CD8-positive, alpha-beta memory T cell (primary cell): Measurements from ENCODE around the gene PAF1. TPM values are rescaled to one million over a fixed set of nuclear protein-coding genes. Genes with fewer than 3 reads are reported as not detected.

Source experiments
- CTCF ChIA-PET: fragments of 350-600 bp; sonication (Branson Sonifier 250); formaldehyde crosslinking; loops from one replicate; lab custom pipeline; 2021; ENCODE audit warnings: antibody characterized with exemption; lab: Charles Lee
- POLR2A ChIA-PET: fragments of 350-600 bp; sonication (Branson Sonifier 250); formaldehyde crosslinking; loops from one replicate; lab custom pipeline; 2021; ENCODE audit warnings: antibody characterized with exemption; lab: Charles Lee
- DNase-seq, 5 donors: peaks; one replicate each; pipeline versions ENCODE4 v3.0.0 to v3.0.0-alpha.2; 2020 to 2022; ENCODE audit warnings: mixed read lengths in 1 of 5
- H3K27ac ChIP-seq: one replicate; pipeline ENCODE4 v1.7.0; 2013; ENCODE audit warnings: low read depth, mild to moderate bottlenecking, low read length, moderate library complexity
- H3K27me3 ChIP-seq: 2 replicates; pipeline ENCODE4 v1.7.0; 2013; ENCODE audit warnings: low read length, mild to moderate bottlenecking; ENCODE audit not compliant: insufficient read depth, poor library complexity, severe bottlenecking
- H3K36me3 ChIP-seq: 2 replicates; pipeline ENCODE4 v1.7.0; 2013; ENCODE audit warnings: mild to moderate bottlenecking, low read length, moderate library complexity; ENCODE audit not compliant: insufficient read depth
- H3K4me1 ChIP-seq: 2 replicates; pipeline ENCODE4 v1.7.0; 2013; ENCODE audit warnings: mild to moderate bottlenecking, low read length, moderate library complexity; ENCODE audit not compliant: insufficient read depth
- H3K4me3 ChIP-seq: 2 replicates; pipeline ENCODE4 v1.7.0; 2013; ENCODE audit warnings: mild to moderate bottlenecking, low read length
- H3K9me3 ChIP-seq: 2 replicates; pipeline ENCODE4 v1.7.0; 2013; ENCODE audit warnings: mild to moderate bottlenecking, low read length
- H3K27ac Mint-ChIP-seq, 8 donors: one replicate each; pipeline ENCODE4 v1.8.0; 2020 to 2021; ENCODE audit warnings: mixed read lengths in 8 of 8, mild to moderate bottlenecking in 6 of 8, inconsistent platforms in 3 of 8, moderate library complexity in 3 of 8
- H3K27me3 Mint-ChIP-seq, 2 donors: one replicate each; pipeline ENCODE4 v1.8.0; 2020 to 2021; ENCODE audit warnings: mixed read lengths in 2 of 2, mild to moderate bottlenecking in 1 of 2, moderate library complexity in 1 of 2
- H3K36me3 Mint-ChIP-seq, 3 donors: one replicate each; pipeline ENCODE4 v1.8.0; 2020 to 2021; ENCODE audit warnings: mixed read lengths in 3 of 3, inconsistent platforms in 1 of 3, mild to moderate bottlenecking in 1 of 3
- H3K4me1 Mint-ChIP-seq, 3 donors: one replicate each; pipeline ENCODE4 v1.8.0; 2020 to 2021; ENCODE audit warnings: mixed read lengths in 3 of 3, inconsistent platforms in 1 of 3, mild to moderate bottlenecking in 1 of 3
- H3K4me3 Mint-ChIP-seq, 7 donors: one replicate each; pipeline ENCODE4 v1.8.0; 2020 to 2021; ENCODE audit warnings: mixed read lengths in 7 of 7, mild to moderate bottlenecking in 6 of 7, moderate library complexity in 4 of 7, inconsistent platforms in 2 of 7
- H3K9me3 Mint-ChIP-seq, 5 donors: one replicate each; pipeline ENCODE4 v1.8.0; 2020 to 2022; ENCODE audit warnings: mixed read lengths in 5 of 5, mild to moderate bottlenecking in 3 of 5, moderate library complexity in 2 of 5, inconsistent platforms in 1 of 5
- polyA plus RNA-seq: library from polyadenylated mRNA; unstranded; fragments of 300-500 nt; fragmentation: Illumina TruSeq; gene quantifications from one replicate; pipeline ENCODE4 v1.2.3, GENCODE V29; 2021
- total RNA-seq, 2 experiments: library from RNA; stranded (reverse); gene quantifications; one replicate each; pipeline ENCODE4 v1.2.3, GENCODE V29; 2021

Gene PAF1
- total and polyA plus RNA-seq, 3 experiments from 2014 or later, result 44.6 to 50.2 (median 46.9) TPM

DNA sequence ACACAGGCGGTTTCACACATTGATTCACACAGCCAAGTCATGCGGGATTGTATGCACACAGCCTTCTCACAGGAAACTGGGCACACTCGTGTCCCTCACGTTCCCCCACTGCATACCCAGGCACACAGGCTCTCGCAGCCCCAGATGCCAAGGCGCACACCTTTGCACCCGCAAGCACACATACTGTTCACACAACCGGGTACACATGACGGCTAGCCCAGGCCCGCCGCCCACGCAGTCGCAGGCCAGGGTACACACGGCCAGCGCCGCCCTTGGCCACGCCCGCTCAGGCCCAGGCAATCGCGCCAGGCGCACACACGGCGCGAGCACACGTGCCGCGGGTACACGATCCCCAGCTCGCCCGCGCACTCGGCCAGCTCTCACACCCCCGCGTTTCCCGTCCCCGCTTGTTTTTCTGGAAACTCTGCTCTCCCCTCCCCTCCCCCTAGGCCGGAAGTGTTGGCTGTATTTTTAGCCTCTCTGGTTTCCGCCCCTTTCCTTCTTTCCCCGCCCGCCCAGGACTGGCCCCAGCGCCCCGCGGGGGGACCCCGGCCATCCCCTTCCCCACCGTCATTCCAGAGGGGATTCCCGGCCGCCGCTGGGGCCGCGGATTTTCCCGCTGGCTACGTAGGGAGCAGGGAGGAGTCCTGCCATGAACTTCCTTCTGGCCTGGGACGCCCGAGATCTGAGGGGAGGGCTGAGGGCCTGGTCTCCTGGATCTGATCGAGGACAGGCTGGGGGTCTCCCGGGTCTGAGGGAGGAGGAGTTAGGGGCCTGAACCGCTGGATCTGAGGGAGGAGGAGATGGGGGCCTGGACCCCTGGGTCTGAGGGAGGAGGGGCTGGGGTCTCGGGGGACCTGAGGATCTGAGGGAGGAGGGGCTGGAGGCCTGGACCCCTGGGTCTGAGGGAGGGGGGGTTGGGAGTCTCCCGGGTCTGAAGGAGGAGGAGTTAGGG lies 11.7 kb upstream of the PAF1 start:
- Mint-ChIP-seq H3K27me3 (peaks cover 0 to 9% of the 10 kb centered on the region in 2 donors), H3K27ac (peak overlapping the region; percentile 96 to 100 (median 99)), H3K4me3 (peak overlapping the region; percentile 77 to 89 (median 80)), H3K9me3 (peaks cover 0 to 6% (median 0%) of the 10 kb centered on the region in 5 donors), H3K36me3 (peaks cover 0 to 19% (median 2%) of the 10 kb centered on the region in 3 donors), H3K4me1 (peaks cover 53 to 84% (median 68%) of the 10 kb centered on the region in 3 donors)
- Histone ChIP-seq H3K4me3 (peak overlapping the region; percentile 87), H3K4me1 (peaks cover 84% of the 10 kb centered on the region), H3K27me3 (no peaks in the 10 kb centered on the region), H3K9me3 (no peaks in the 10 kb centered on the region), H3K27ac (peak overlapping the region; percentile 99), H3K36me3 (peaks cover 1% of the 10 kb centered on the region)
- ChIA-PET POLR2A (interaction anchor here (0.6 to 3.1 kb wide), 9 partner anchors 9 to 68 kb away, joined by 3 to 38 read pairs (median 5); partner anchors contain the start of genes MED29, PAF1, PLEKHG2 and RPS16), CTCF (interaction anchor here (1.8 to 8.9 kb wide), 3 partner anchors 9 to 33 kb away, joined by 6 to 207 read pairs (median 7); partner anchors contain the start of genes MED29, PAF1, PLEKHG2 and RPS16)
- peak; percentile 78 to 90 (median 84) for DNase-seq

- Mint-ChIP-seq H3K36me3 (peaks cover 0 to 17% (median 0%) of the 10 kb centered on the region in 3 donors), H3K27ac (peak overlapping the region; percentile 96 to 100 (median 99)), H3K4me1 (peaks cover 53 to 88% (median 71%) of the 10 kb centered on the region in 3 donors), H3K9me3 (peaks cover 0 to 1% (median 0%) of the 10 kb centered on the region in 5 donors), H3K4me3 (peak overlapping the region; percentile 77 to 89 (median 80)), H3K27me3 (peaks cover 0 to 3% of the 10 kb centered on the region in 2 donors)
- CTCF ChIA-PET, result interaction anchor here (0.8 to 8.9 kb wide), 7 partner anchors 10 to 279 kb away, joined by 3 to 207 read pairs (median 6); partner anchors contain the start of genes MED29, PAF1, PLEKHG2 and RPS16
- peak overlapping the region; percentile 10 for H3K4me3 ChIP-seq
- H3K27ac ChIP-seq, result peak overlapping the region; percentile 99
- H3K36me3 ChIP-seq, result peaks cover 5% of the 10 kb centered on the region
- DNase-seq, result peak; percentile 81 to 96 (median 89)
- H3K4me1 ChIP-seq, result peaks cover 88% of the 10 kb centered on the region
- POLR2A ChIA-PET, result interaction anchor here (0.5 to 3.1 kb wide), 11 partner anchors 7 to 192 kb away, joined by 3 to 38 read pairs (median 4); partner anchors contain the start of genes MED29, PAF1, PLEKHG2 and RPS16
- H3K9me3 ChIP-seq, result no peaks in the 10 kb centered on the region
- no peaks in the 10 kb centered on the region for H3K27me3 ChIP-seq
Observed at GRCh38 chr19:39401549-39402345, 10.8 kb upstream of the PAF1 start.

GRCh38 chr19:39401070-39401548 lies 10.2 kb upstream of the PAF1 start:
- Mint-ChIP-seq H3K36me3 (peaks cover 0 to 14% (median 0%) of the 10 kb centered on the region in 3 donors), H3K27me3 (peaks cover 0 to 2% of the 10 kb centered on the region in 2 donors), H3K27ac (peak overlapping the region; percentile 96 to 100 (median 99)), H3K4me3 (peak overlapping the region; percentile 77 to 89 (median 80)), H3K4me1 (peaks cover 51 to 84% (median 68%) of the 10 kb centered on the region in 3 donors), H3K9me3 (no peaks in the 10 kb centered on the region)
- H3K27me3 ChIP-seq, result no peaks in the 10 kb centered on the region
- H3K9me3 ChIP-seq, result no peaks in the 10 kb centered on the region
- CTCF ChIA-PET, result interaction anchor here (0.8 to 8.9 kb wide), 6 partner anchors 10 to 279 kb away, joined by 3 to 207 read pairs (median 6); partner anchors contain the start of genes MED29, PAF1, PLEKHG2 and RPS16
- peak overlapping the region; percentile 99 for H3K27ac ChIP-seq
- no peak for DNase-seq
- peak overlapping the region; percentile 32 for H3K4me3 ChIP-seq
- H3K36me3 ChIP-seq, result peaks cover 5% of the 10 kb centered on the region
- POLR2A ChIA-PET, result interaction anchor here (0.5 to 3.1 kb wide), 9 partner anchors 8 to 191 kb away, joined by 3 to 38 read pairs (median 5); partner anchors contain the start of genes MED29, PAF1, PLEKHG2 and RPS16
- H3K4me1 ChIP-seq, result peaks cover 86% of the 10 kb centered on the region

DNA sequence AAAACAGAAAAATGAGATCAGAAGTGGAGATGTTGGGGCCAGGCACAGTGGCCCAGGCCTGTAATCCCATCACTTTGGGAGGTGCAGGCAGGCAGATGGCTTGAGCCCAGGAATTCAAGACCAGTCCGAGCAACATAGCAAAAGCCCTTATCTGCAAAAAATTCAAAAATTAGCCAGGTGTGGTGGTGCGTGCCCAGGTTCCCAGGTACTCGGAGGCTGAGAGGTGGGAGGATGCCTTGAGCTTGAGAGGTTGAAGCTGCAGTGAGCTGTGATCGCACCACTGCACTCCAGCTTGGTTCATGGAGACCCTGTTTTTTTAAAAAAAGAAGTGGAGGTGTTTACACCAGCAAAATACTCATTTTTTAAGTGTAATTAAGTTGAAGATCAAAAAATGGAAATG lies 9.2 kb upstream of the PAF1 start:
- H3K27me3 ChIP-seq, result no peaks in the 10 kb centered on the region
- no peak overlapping the region for H3K27ac ChIP-seq
- ChIA-PET CTCF (interaction anchor here (1.2 to 8.9 kb wide), 3 partner anchors 9 to 35 kb away, joined by 6 to 207 read pairs (median 7); partner anchors contain the start of genes MED29, PAF1, PLEKHG2 and RPS16), POLR2A (interaction anchor here (0.7 to 3.1 kb wide), 3 partner anchors 9 to 94 kb away, joined by 3 to 38 read pairs (median 17); partner anchors contain the start of gene PLEKHG2)
- Mint-ChIP-seq H3K27ac (peak overlapping the region; percentile 81 to 100 (median 99)), H3K4me1 (peaks cover 44 to 76% (median 60%) of the 10 kb centered on the region in 3 donors), H3K27me3 (no peaks in the 10 kb centered on the region), H3K4me3 (peak overlapping the region in 6 of 7 donors; percentile 28 to 73 (median 64)), H3K36me3 (peaks cover 3 to 22% (median 4%) of the 10 kb centered on the region in 3 donors), H3K9me3 (no peaks in the 10 kb centered on the region)
- no peaks in the 10 kb centered on the region for H3K9me3 ChIP-seq
- H3K4me3 ChIP-seq, result no peak overlapping the region
- H3K36me3 ChIP-seq, result peaks cover 9% of the 10 kb centered on the region
- H3K4me1 ChIP-seq, result peaks cover 75% of the 10 kb centered on the region
- DNase-seq, result no peak

- peaks cover 71% of the 10 kb centered on the region for H3K4me1 ChIP-seq
- H3K27ac Mint-ChIP-seq, result peak overlapping the region; percentile 81 to 100 (median 98)
- CTCF ChIA-PET, result interaction anchor here (8.9 kb wide), 1 partner anchor 12 kb away, joined by 207 read pairs; the partner anchor contains the start of gene PLEKHG2
Observed at GRCh38 chr19:39399668-39400050, 8.8 kb upstream of the PAF1 start.

DNA sequence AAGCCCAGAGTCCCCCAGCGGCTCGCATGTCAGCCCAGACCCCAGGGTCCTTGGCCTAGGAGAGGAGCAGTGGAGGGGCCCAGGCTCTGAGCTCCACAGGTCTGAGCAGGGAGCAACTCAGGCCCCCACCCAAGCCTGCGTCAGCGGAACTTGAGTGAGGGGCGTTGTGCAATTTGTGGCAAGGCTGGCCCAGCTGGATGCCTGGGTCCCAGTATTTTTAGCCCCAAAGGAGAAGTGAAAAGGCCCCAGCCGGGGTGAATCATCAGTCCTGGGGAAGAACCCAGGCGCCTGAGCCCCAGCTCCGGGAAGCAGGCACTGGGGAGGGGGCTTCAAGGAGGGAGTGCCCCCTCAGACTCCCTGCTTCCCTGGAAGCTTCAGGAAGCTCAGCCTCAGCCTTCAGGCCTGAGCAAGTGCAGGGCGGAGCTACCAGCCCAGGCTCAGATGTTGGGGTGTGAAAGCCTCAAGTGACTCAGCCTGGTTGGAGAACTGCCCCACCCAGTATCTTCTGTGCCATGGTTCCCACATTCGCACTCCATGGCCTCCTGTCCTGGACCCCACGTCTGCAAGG lies 7.5 kb upstream of the PAF1 start:
- Mint-ChIP-seq H3K4me3 (peak overlapping the region; percentile 70 to 89 (median 79)), H3K27me3 (no peaks in the 10 kb centered on the region), H3K27ac (peak overlapping the region; percentile 91 to 100 (median 97)), H3K4me1 (peaks cover 42 to 70% (median 54%) of the 10 kb centered on the region in 3 donors), H3K9me3 (no peaks in the 10 kb centered on the region), H3K36me3 (peaks cover 5 to 38% (median 8%) of the 10 kb centered on the region in 3 donors)
- ChIA-PET POLR2A (interaction anchor here (0.5 to 3.7 kb wide), 7 partner anchors 9 to 152 kb away, joined by 3 to 96 read pairs (median 5); partner anchors contain the start of genes PLEKHG2, RPS16, SAMD4B and SUPT5H), CTCF (interaction anchor here (0.9 to 8.9 kb wide), 14 partner anchors 9 to 135 kb away, joined by 3 to 207 read pairs (median 5); partner anchors contain the start of genes EID2B, GMFG, PLEKHG2 and RPS16)
- Histone ChIP-seq H3K4me3 (peak overlapping the region; percentile 68), H3K9me3 (no peaks in the 10 kb centered on the region), H3K4me1 (peaks cover 61% of the 10 kb centered on the region), H3K36me3 (peaks cover 20% of the 10 kb centered on the region), H3K27ac (peak overlapping the region; percentile 45), H3K27me3 (no peaks in the 10 kb centered on the region)
- peak in 3 of 5 donors; percentile 38 to 77 (median 46) for DNase-seq

More at GRCh38 chr19:39399668-39400050, 8.8 kb upstream of the PAF1 start:
- no peak overlapping the region for H3K27ac ChIP-seq
- H3K4me1 Mint-ChIP-seq, result peaks cover 43 to 74% (median 59%) of the 10 kb centered on the region in 3 donors
- no peaks in the 10 kb centered on the region for H3K9me3 Mint-ChIP-seq
- H3K36me3 ChIP-seq, result peaks cover 12% of the 10 kb centered on the region
- H3K9me3 ChIP-seq, result no peaks in the 10 kb centered on the region
- no peaks in the 10 kb centered on the region for H3K27me3 Mint-ChIP-seq
- POLR2A ChIA-PET, result interaction anchor here (2.3 to 3.7 kb wide), 3 partner anchors 8 to 12 kb away, joined by 17 to 96 read pairs (median 38); partner anchors contain the start of genes PLEKHG2 and ZFP36
- H3K4me3 Mint-ChIP-seq, result peak overlapping the region in 6 of 7 donors; percentile 28 to 73 (median 64)
- no peak overlapping the region for H3K4me3 ChIP-seq
- H3K27me3 ChIP-seq, result no peaks in the 10 kb centered on the region
- no peak for DNase-seq
- peaks cover 3 to 26% (median 5%) of the 10 kb centered on the region in 3 donors for H3K36me3 Mint-ChIP-seq
